A673 (cell line): ENCODE data around the gene C18orf32. TPM values are rescaled to one million over a fixed set of nuclear protein-coding genes. Genes with fewer than 3 reads are reported as not detected.

Experiments
- BruUV-seq: library from RNA; stranded (reverse); fragments of 400-500 nt; replicated peaks from 2 replicates; lab custom pipeline; 2021; lab: Mats Ljungman, UMichigan
- CTCF ChIA-PET: fragments of 300-600 bp; sonication (Branson Sonifier 250); formaldehyde crosslinking; loops from one replicate; lab custom pipeline; 2022; ENCODE audit warnings: antibody characterized with exemption; lab: Charles Lee
- POLR2A ChIA-PET: fragments of 300-600 bp; sonication (Branson Sonifier 250); formaldehyde crosslinking; loops from one replicate; lab custom pipeline; 2022; ENCODE audit warnings: antibody characterized with exemption; ENCODE audit not compliant: low non-redundant PET; lab: Charles Lee
- DNase-seq: peaks from one replicate; pipeline ENCODE4 v3.0.0-alpha.2; 2015; ENCODE audit warnings: low spot score
- H3K27ac ChIP-seq: fragments of 200-600 bp; sonication (generic); 2 replicates; pipeline ENCODE4 v1.5.1; 2016; ENCODE audit warnings: mixed run types, low read depth, mild to moderate bottlenecking, mixed read lengths, antibody characterized with exemption, low read length; ENCODE audit not compliant: poor library complexity, severe bottlenecking
- H3K27me3 ChIP-seq: fragments of 200-600 bp; sonication (generic); replicated peaks from 2 replicates; pipeline ENCODE4 v1.6.1; 2017; ENCODE audit warnings: mixed run types, low read depth, mild to moderate bottlenecking, mixed read lengths, antibody characterized with exemption, low read length; ENCODE audit not compliant: insufficient read depth, poor library complexity
- H3K36me3 ChIP-seq: fragments of 200-600 bp; sonication (generic); 2 replicates; pipeline ENCODE4 v1.6.1; 2016; ENCODE audit warnings: mixed run types, mild to moderate bottlenecking, mixed read lengths, antibody characterized with exemption, low read length; ENCODE audit not compliant: insufficient read depth, poor library complexity, severe bottlenecking
- H3K4me1 ChIP-seq: fragments of 200-600 bp; sonication (generic); 2 replicates; pipeline ENCODE4 v1.6.1; 2017; ENCODE audit warnings: mixed run types, mild to moderate bottlenecking, mixed read lengths, antibody characterized with exemption, low read length; ENCODE audit not compliant: insufficient read depth, poor library complexity, severe bottlenecking
- H3K4me3 ChIP-seq: fragments of 200-600 bp; sonication (generic); 2 replicates; pipeline ENCODE4 v1.5.1; 2016; ENCODE audit warnings: low read depth, mixed run types, mild to moderate bottlenecking, mixed read lengths, low read length; ENCODE audit not compliant: poor library complexity, severe bottlenecking
- H3K9me3 ChIP-seq: fragments of 200-600 bp; sonication (generic); 2 replicates; pipeline ENCODE4 v1.6.1; 2016; ENCODE audit warnings: mixed run types, low read depth, mild to moderate bottlenecking, mixed read lengths, antibody characterized with exemption, low read length; ENCODE audit not compliant: poor library complexity, severe bottlenecking
- CTCF ChIP-seq: fragments of 300-800, 200-600 bp; sonication (generic); conservative IDR thresholded peaks from 2 replicates; pipeline ENCODE4 v1.5.1; 2017; ENCODE audit warnings: low read depth, mild to moderate bottlenecking, antibody characterized with exemption, low read length, moderate library complexity, mixed read lengths
- EZH2 ChIP-seq: fragments of 200-600 bp; sonication (generic); IDR thresholded peaks from 2 replicates; pipeline ENCODE4 v1.6.1; 2017; ENCODE audit warnings: borderline replicate concordance, low read depth, mild to moderate bottlenecking, mixed read lengths, antibody characterized with exemption, low read length; ENCODE audit not compliant: poor library complexity, severe bottlenecking
- intact Hi-C: fragments of 100-400 bp; cut with micrococcal nuclease; formaldehyde crosslinking; loops from one replicate; pipeline ENCODE4 v1.10.0; 2022; ENCODE audit not compliant: unreplicated experiment
- total RNA-seq: library from RNA; stranded (reverse); gene quantifications from 2 replicates; pipeline ENCODE4 v1.2.3, GENCODE V29; 2021

The C18orf32 gene
- total RNA-seq, 1 experiment from 2014 or later, result 43.8 TPM

GRCh38 chr18:49495480-49495879 is 8.4 kb upstream of the C18orf32 start:
- no TSS peak for BruUV-seq
- no peak for TF ChIP-seq CTCF
- Histone ChIP-seq H3K27ac (no peak overlapping the region), H3K36me3 (peaks cover 13% of the 10 kb centered on the region), H3K4me1 (peaks cover 26% of the 10 kb centered on the region), H3K27me3 (no peaks in the 10 kb centered on the region), H3K9me3 (no peaks in the 10 kb centered on the region), H3K4me3 (no peak overlapping the region)
- DNase-seq, result no peak
- ChIA-PET POLR2A (no interaction called here), CTCF (interaction anchor here (0.6 to 1.1 kb wide), 2 partner anchors 9 to 289 kb away, joined by 8 read pairs; partner anchors contain the start of gene C18orf32)
- intact Hi-C loops, result no loop called here

- POLR2A ChIA-PET, result no interaction called here
- CTCF ChIA-PET, result interaction anchor here (0.6 kb wide), 1 partner anchor 290 kb away, joined by 8 read pairs; no protein-coding TSS in a partner anchor
- H3K4me1 ChIP-seq, result peaks cover 24% of the 10 kb centered on the region
- TF ChIP-seq EZH2 (no peak), CTCF (no peak)
- peak overlapping the region; percentile 29 for H3K27ac ChIP-seq
- H3K27me3 ChIP-seq, result no peaks in the 10 kb centered on the region
- BruUV-seq, result no TSS peak
- H3K36me3 ChIP-seq, result peaks cover 17% of the 10 kb centered on the region
- no peaks in the 10 kb centered on the region for H3K9me3 ChIP-seq
- no peak for DNase-seq
- intact Hi-C loops, result no loop called here
- no peak overlapping the region for H3K4me3 ChIP-seq
Observed at GRCh38 chr18:49495076-49495475, 8.0 kb upstream of the C18orf32 start.

GRCh38 chr18:49494660-49495059 is 7.6 kb upstream of the C18orf32 start:
- ChIA-PET POLR2A (no interaction called here), CTCF (interaction anchor here (0.6 kb wide), 1 partner anchor 290 kb away, joined by 8 read pairs; no protein-coding TSS in a partner anchor)
- Histone ChIP-seq H3K36me3 (peaks cover 21% of the 10 kb centered on the region), H3K4me3 (no peak overlapping the region), H3K27ac (peak overlapping the region; percentile 29), H3K4me1 (peaks cover 28% of the 10 kb centered on the region), H3K9me3 (no peaks in the 10 kb centered on the region), H3K27me3 (no peaks in the 10 kb centered on the region)
- DNase-seq, result peak; percentile 66
- intact Hi-C loops, result no loop called here
- no TSS peak for BruUV-seq
- no peak for TF ChIP-seq EZH2
- TF ChIP-seq CTCF, result no peak
